OCI-LY3 (cell line): ENCODE results near the gene CAP2.

Experiments
- CTCF ChIP-seq: fragments of 200-600, 300-600 bp; sonication (generic); IDR thresholded peaks from 2 replicates; pipeline ENCODE4 v1.5.1; 2014; ENCODE audit warnings: antibody characterized with exemption, low read length, low read depth
- EZH2phosphoT487 ChIP-seq: fragments of 200-600 bp; shearing (Covaris generic); IDR thresholded peaks from 2 replicates; pipeline ENCODE4 v1.6.1; 2018; ENCODE audit warnings: antibody characterized with exemption, mixed run types, low read depth

- no peak for TF ChIP-seq CTCF
- no peak for TF ChIP-seq EZH2phosphoT487
Measured at GRCh38 chr6:17417817-17418216, 24.4 kb downstream of the CAP2 start.
